ENCODE measurements around the gene RERE. TPM values are rescaled to one million over a fixed set of nuclear protein-coding genes. Genes with fewer than 3 reads are reported as not detected.
"Not testable (repeated sequence)": the region's sequence is repeated elsewhere in the genome, so short reads cannot be mapped to it uniquely, and the experiment has no call there.

The RERE gene
- total RNA-seq, 4 donors from 2014 or later: 86.4 to 111 (median 103) TPM

GRCh38 chr1:8448911-8449661 lies 368.4 kb downstream of the RERE start:
- Histone ChIP-seq H3K36me3 (peaks cover 0 to 5% (median 0%) of the 10 kb centered on the region in 3 donors), H3K27ac (peak overlapping the region; percentile 3 to 70 (median 60)), H3K4me1 (peaks cover 0 to 38% (median 0%) of the 10 kb centered on the region in 4 donors), H3K9me3 (no peaks in the 10 kb centered on the region), H3K4me3 (peak overlapping the region in 1 of 4 donors; percentile 24), H3K27me3 (no peaks in the 10 kb centered on the region)
- DNase-seq (ENCODE audit: low spot score in 2 of 2): no peak
- WGBS, 2 donors: 41 to 46% methylated on average over 12 of the region's 12 CpGs
- no peak for TF ChIP-seq POLR2A (IDR thresholded peaks at IDR 0.05)
- TF ChIP-seq EP300 (IDR thresholded peaks at IDR 0.05): no peak
- no peak for TF ChIP-seq CTCF (IDR thresholded peaks at IDR 0.05)

- H3K4me1 ChIP-seq: peaks cover 0 to 38% (median 0%) of the 10 kb centered on the region in 4 donors
- not testable (repeated sequence) for DNase-seq (ENCODE audit: low spot score in 2 of 2); H3K9me3 ChIP-seq; H3K4me3 ChIP-seq; H3K27me3 ChIP-seq; H3K36me3 ChIP-seq
- H3K27ac ChIP-seq: peak overlapping the region; percentile 3 to 70 (median 60)
- WGBS, 2 donors: 80% methylated on average over 11 of the region's 11 CpGs
Measured at GRCh38 chr1:8448505-8448904, 368.9 kb downstream of the RERE start.

- peaks cover 0 to 5% (median 0%) of the 10 kb centered on the region in 3 donors for H3K36me3 ChIP-seq
- no peaks in the 10 kb centered on the region for H3K27me3 ChIP-seq
- no peak for TF ChIP-seq EP300 (IDR thresholded peaks at IDR 0.05)
- no peak for TF ChIP-seq CTCF (IDR thresholded peaks at IDR 0.05)
- no peak for TF ChIP-seq POLR2A (IDR thresholded peaks at IDR 0.05)
- DNase-seq (ENCODE audit: low spot score in 2 of 2): no peak
- no peaks in the 10 kb centered on the region for H3K9me3 ChIP-seq
- H3K4me1 ChIP-seq: peaks cover 0 to 38% (median 0%) of the 10 kb centered on the region in 4 donors
- WGBS, 2 donors: 90 to 92% methylated on average over 9 of the region's 9 CpGs
- H3K4me3 ChIP-seq: no peak overlapping the region
- no peak overlapping the region for H3K27ac ChIP-seq
Measured at GRCh38 chr1:8447616-8448150, 369.8 kb downstream of the RERE start.

GRCh38 chr1:8446119-8446518 lies 371.3 kb downstream of the RERE start:
- not testable (repeated sequence) for H3K27ac ChIP-seq; H3K36me3 ChIP-seq; H3K4me3 ChIP-seq; H3K9me3 ChIP-seq; DNase-seq (ENCODE audit: low spot score in 2 of 2); H3K27me3 ChIP-seq
- 90% methylated on average over 5 of the region's 5 CpGs for WGBS, 2 donors
- H3K4me1 ChIP-seq: peaks cover 0 to 41% (median 0%) of the 10 kb centered on the region in 4 donors

- no peaks in the 10 kb centered on the region for H3K27me3 ChIP-seq
- peaks cover 0 to 5% (median 0%) of the 10 kb centered on the region in 3 donors for H3K36me3 ChIP-seq
- no peak for DNase-seq (ENCODE audit: low spot score in 2 of 2)
- no peak overlapping the region for H3K4me3 ChIP-seq
- TF ChIP-seq CTCF (IDR thresholded peaks at IDR 0.05) (peak in 2 of 5 experiments; percentile 10 to 27), POLR2A (IDR thresholded peaks at IDR 0.05) (no peak), EP300 (IDR thresholded peaks at IDR 0.05) (no peak)
- no peaks in the 10 kb centered on the region for H3K9me3 ChIP-seq
- H3K27ac ChIP-seq: no peak overlapping the region
- H3K4me1 ChIP-seq: peaks cover 0 to 45% (median 16%) of the 10 kb centered on the region in 4 donors
- 53 to 67% methylated on average over 1 of the region's 1 CpG for WGBS, 2 donors
Measured at GRCh38 chr1:8443558-8444194, 373.8 kb downstream of the RERE start.

- H3K27ac ChIP-seq: peak overlapping the region in 3 of 4 donors; percentile 15 to 84 (median 71)
- H3K9me3 ChIP-seq: no peaks in the 10 kb centered on the region
- no peaks in the 10 kb centered on the region for H3K36me3 ChIP-seq
- TF ChIP-seq EP300 (IDR thresholded peaks at IDR 0.05): no peak
- TF ChIP-seq CTCF (IDR thresholded peaks at IDR 0.05): no peak
- no peak for TF ChIP-seq POLR2A (IDR thresholded peaks at IDR 0.05)
- no peaks in the 10 kb centered on the region for H3K27me3 ChIP-seq
- H3K4me1 ChIP-seq: peaks cover 0 to 54% (median 34%) of the 10 kb centered on the region in 4 donors
- no peak overlapping the region for H3K4me3 ChIP-seq
- no peak for DNase-seq (ENCODE audit: low spot score in 2 of 2)
- WGBS, 2 donors: 56 to 62% methylated on average over 3 of the region's 3 CpGs
Measured at GRCh38 chr1:8441426-8441825, 376.0 kb downstream of the RERE start.
